Loucy (cell line): ENCODE results near the gene MMGT1.

Experiments
- EZH2phosphoT487 ChIP-seq: fragments of 200-600 bp; IDR thresholded peaks from 2 replicates; pipeline ENCODE4 v1.6.1; 2018; ENCODE audit warnings: antibody characterized with exemption, mild to moderate bottlenecking, moderate library complexity, borderline replicate concordance
- TF ChIP-seq, protein P1 (sequence below): fragments of 200-600 bp; sonication (generic); conservative IDR thresholded peaks from 2 replicates; pipeline ENCODE4 v1.5.1; 2014; ENCODE audit warnings: mild to moderate bottlenecking, antibody characterized with exemption, low read length

DNA sequence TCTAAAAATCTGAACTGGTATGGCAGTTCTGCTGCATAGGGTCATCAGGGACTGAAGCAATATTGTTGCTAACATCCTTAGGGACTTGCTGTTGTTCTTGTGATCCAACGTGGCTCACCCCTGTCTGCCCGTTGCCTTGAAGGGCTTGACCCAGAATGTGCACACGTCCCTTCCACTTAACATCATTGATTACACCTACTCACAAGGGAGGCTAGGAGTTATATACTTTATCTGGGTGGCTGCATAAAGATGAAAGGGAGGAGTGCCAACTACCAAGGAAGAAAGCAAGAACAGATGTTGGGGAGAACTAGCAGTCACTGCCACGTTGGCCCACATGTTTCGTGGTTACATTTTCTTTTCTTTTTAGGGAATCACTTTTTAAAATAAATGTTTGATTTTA lies 45.4 kb upstream of the MMGT1 start:
- TF ChIP-seq, protein P1, sequence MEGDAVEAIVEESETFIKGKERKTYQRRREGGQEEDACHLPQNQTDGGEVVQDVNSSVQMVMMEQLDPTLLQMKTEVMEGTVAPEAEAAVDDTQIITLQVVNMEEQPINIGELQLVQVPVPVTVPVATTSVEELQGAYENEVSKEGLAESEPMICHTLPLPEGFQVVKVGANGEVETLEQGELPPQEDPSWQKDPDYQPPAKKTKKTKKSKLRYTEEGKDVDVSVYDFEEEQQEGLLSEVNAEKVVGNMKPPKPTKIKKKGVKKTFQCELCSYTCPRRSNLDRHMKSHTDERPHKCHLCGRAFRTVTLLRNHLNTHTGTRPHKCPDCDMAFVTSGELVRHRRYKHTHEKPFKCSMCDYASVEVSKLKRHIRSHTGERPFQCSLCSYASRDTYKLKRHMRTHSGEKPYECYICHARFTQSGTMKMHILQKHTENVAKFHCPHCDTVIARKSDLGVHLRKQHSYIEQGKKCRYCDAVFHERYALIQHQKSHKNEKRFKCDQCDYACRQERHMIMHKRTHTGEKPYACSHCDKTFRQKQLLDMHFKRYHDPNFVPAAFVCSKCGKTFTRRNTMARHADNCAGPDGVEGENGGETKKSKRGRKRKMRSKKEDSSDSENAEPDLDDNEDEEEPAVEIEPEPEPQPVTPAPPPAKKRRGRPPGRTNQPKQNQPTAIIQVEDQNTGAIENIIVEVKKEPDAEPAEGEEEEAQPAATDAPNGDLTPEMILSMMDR: no peak
- TF ChIP-seq EZH2phosphoT487: no peak
